HuH-7.5 (cell line): Measurements from ENCODE around the gene NSD2.
"Not testable (repeated sequence)": the region's sequence is repeated elsewhere in the genome, so short reads cannot be mapped to it uniquely, and the experiment has no call there.

Source experiments
- DNase-seq: peaks from one replicate; pipeline ENCODE4 v3.0.0; 2011; ENCODE audit warnings: low spot score

Gene NSD2

DNA sequence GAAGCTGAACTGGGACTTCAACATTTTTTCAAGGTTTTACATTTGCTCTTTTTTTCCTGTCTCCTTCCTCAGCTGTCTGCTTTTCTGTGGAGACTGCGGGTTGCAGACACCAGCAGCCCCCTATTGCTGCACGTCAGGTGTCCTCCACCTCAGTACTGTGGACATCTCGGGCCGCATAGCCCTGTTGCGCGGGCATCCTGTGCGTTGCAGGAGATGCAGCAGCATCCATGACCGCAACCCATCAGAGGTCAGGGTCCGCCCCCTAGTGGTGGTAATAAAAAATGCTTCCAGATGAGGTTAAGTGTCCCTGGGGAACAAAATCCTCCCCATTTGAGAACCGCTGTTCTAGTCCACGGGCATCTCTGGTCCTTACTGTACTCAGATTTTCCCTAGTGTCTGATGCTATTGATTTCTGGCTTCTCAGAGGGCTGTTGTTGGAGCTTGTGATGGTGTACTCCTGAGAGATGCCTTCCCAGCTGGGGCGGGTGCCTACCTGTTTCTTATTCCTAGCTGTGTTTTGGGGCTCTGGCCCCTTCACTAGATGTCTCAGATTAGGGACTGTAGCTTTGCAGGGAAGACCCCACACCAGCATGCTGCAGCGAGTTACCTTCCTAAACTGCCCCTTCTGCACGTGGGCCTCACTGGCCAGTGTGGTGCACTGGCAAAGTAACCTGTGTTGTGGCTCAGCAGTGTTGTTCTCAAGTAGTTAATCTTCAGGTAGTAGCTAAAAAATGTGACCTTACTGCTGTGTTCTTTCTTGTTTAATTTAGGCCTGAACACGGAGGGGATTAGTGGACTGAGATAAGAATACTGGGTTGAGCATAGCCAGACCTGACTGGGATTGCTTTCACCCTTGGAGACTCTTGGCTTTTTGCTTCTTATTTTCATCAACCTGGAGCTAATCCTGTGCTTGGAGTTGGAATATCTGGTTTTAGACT lies 28.2 kb downstream of the NSD2 start:
- DNase-seq = peak; percentile 85

DNA sequence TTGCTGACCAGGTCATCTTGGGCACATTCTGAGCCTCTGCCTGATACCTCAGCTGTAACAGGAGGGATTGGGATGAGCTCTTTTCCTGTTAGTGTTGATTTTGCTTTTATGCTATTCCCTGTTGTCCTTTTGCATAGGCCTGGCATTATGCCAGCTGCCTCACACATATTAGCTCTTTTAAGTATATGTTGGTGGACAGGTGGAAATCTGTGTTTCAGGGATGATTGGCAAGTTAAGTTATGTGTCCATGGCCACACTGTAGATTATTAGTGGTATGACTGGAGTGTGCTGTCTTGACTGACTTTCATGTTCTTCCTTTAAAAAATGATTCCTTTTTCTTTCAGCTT lies 28.9 kb downstream of the NSD2 start:
- DNase-seq = no peak

DNA sequence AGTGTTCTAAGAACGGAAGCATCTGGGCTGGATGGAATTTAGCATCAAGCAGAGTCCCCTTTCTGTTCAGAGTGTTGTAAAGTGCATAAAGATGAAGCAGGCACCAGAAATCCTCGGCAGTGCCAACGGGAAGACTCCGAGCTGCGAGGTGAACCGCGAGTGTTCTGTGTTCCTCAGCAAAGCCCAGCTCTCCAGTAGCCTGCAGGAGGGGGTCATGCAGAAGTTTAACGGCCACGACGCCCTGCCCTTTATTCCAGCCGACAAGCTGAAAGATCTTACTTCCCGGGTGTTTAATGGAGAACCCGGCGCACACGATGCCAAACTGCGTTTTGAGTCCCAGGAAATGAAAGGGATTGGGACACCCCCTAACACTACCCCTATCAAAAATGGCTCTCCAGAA lies 29.4 kb downstream of the NSD2 start:
- no peak for DNase-seq

DNA sequence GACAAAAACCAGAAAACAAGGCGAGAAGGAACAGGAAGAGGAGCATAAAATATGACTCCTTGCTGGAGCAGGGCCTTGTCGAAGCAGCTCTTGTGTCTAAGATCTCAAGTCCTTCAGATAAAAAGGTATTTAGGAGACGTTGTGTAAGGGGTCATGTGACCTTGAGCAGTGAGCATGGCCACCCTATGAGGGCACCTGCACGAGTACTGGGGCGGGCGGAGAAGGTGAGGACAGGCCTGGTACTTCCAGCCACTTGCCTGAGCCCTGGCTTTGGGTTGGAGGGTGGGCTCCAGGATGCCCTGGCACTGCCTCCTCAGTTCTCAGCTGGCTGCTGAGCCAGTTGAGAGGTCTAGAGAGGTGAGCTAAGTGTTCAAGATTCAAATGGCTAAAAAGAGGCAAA lies 29.9 kb downstream of the NSD2 start:
- no peak for DNase-seq

DNA sequence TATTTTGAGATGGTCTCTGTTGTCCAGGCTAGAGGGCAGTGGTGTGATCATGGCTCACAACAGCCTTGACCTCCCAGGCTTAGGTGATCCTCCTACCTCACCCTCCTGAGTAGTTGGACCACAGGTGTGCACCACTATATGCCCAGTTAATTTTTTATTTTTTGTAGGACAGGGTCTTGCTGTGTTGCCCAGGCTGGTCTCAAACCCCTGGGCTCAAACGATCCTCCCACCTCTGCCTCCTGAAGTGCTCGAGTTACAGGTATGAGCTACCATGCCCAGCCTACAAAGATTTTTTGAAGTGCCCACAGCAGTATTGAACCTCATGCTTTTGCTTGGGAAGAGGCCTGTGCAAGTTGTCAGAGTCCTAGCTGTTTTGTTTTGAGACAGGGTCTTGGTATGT lies 31.1 kb downstream of the NSD2 start:
- DNase-seq = no peak

DNA sequence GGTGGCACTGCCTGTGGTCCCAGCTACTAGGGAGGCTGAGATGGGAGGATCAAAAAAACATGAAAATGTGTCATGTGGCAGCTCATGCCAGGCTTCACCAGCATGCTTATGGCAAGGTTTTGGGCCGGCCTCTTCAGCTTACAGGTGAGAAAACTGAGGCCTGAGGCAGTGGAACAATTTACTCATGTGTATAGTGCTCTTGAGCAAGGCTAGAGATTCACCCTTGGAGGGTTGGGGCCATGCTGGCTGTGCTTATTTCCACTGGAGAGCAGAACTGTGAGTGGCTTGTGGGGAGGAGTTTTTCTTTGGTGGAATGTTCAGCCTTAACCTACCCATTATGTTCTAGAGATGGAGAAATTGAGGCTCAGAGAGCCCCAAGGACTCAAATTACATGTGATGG lies 31.8 kb downstream of the NSD2 start:
- no peak for DNase-seq

DNA sequence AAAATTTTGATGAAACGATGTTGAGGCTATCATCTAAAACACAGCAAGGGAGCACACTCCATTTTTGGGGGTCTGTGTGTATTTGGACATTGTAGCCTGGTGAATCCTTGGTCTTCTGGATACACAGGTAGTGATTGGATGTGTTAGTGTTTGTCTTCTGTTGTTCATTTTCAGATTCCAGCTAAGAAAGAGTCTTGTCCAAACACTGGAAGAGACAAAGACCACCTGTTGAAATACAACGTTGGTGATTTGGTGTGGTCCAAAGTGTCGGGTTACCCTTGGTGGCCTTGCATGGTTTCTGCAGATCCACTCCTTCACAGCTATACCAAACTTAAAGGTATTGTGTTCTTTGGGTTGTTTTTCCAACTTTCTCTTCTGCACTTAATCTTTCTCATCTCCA lies 32.8 kb downstream of the NSD2 start:
- no peak for DNase-seq

DNA sequence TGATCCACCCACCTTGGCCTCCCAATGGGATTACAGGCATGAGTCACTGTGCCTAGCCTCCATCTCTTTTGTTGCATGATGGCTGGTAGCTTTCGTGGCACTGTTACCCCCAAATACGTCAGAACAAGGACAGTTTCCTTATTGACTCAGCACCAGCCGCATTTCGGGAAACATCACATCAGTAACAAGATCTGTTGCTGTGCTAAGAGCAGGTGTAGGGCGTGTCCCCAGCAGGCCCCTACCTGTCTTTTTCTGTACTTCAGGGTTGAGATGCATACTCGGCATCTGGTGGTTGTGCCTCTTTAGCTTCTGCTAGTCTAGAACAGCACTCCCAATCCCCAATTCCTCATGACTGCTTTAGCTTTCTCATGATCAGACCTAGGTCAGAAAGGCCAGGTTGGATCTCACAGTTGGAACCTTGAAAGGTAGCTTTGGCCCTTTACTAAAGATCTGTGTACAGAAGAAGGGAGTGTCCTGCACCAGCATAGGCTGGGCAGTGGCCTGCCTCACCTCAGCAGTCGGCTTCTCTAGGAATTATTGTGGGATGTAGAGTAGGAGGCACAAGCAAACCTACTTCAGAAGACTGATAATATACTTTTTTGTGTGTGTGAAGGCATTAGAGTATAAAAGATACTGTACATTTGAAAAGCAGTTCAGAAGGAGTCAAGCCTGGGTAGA lies 36.8 kb downstream of the NSD2 start:
- no peak for DNase-seq

DNA sequence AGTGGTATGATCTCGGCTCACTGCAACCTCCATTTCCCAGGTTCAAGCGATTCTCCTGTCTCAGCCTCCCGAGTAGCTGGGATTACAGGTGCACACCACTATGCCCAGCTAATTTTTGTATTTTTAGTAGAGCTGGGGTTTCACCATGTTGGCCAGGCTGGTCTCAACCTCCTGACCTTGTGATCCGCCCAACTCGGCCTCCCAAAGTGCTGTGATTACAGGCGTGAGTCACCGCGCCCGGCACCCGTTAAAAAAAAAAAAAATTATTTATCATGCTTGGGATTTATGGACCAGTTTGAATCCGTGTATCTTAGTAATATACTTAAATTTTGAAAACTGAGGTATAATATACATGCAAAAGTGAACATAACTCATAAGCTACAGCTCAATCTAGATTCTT lies 38.5 kb downstream of the NSD2 start:
- DNase-seq = not testable (repeated sequence)

DNA sequence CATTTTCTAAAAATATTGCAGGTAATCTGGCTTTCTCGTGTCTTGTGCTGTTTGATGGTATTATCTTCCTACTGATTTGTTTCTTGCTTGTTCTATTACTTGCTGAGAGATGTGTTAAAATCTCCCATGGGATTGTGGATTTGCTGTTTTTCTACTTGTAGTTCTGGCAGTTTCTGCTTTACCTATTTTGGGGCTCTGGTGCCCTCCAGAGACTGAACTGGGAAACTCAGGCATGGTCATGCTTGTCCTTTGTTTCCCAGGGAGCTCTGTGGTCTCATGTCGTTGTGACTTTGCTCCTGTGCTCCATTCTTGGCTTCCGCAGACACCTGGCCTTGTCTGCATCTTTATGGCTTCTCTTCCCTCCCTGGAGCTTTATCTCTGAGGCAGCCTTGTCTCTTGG lies 39.5 kb downstream of the NSD2 start:
- peak; percentile 29 for DNase-seq

DNA sequence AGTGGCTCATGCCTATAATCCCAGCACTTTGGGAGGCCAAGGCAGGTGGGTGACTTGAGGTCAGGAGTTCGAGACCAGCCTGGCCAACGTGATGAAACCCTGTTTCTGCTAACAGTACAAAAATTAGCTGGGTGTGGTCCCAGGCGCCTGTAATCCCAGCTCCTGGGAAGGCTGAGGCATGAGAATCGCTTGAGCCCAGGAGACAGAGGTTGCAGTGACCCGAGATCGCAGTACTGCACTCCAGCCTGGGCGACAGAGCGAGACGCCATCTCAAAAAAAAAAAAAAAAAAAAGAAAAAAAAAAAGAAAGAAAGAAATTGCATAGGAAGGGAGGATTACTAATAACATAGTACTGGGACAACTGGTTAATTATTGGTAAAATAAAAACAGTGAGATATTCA lies 40.1 kb downstream of the NSD2 start:
- DNase-seq = not testable (repeated sequence)

DNA sequence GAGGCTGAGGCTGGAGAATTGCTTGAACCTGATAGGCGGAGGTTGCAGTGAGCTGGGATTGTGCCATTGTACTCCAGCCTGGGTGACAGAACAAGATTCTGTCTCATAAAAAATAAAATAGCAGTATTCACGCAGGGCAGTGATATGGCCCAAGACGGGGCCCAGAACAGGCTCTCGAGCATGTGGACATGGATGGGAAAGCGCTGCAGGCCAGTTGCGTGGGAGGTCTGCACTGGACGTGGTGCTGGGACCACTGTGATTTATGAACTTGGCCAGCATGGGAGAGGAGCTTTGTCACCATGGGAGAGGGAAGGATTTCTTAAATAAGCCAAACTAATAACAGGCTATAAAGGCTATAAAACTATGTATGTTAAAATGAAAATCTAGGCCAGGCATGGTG lies 51.6 kb downstream of the NSD2 start:
- no peak for DNase-seq

DNA sequence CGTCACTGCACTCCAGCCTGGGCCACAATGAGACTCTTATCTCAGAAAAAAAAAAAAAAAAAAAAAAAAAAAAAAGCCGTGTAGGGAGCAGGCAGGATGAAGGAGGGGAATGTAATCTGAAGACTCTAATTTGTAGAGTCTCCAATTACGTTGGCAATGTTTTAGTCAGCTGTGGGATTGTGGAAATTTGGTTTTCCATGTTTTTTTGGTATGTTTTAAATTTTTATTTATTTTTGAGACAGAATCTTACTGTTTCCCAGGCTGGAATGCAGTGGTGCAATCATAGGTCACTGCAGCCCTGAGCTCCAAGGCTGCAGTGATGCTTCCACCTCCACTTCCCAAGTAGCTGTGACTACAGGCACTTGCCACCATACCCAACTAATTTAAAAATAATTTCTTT lies 56.5 kb downstream of the NSD2 start:
- DNase-seq = no peak

DNA sequence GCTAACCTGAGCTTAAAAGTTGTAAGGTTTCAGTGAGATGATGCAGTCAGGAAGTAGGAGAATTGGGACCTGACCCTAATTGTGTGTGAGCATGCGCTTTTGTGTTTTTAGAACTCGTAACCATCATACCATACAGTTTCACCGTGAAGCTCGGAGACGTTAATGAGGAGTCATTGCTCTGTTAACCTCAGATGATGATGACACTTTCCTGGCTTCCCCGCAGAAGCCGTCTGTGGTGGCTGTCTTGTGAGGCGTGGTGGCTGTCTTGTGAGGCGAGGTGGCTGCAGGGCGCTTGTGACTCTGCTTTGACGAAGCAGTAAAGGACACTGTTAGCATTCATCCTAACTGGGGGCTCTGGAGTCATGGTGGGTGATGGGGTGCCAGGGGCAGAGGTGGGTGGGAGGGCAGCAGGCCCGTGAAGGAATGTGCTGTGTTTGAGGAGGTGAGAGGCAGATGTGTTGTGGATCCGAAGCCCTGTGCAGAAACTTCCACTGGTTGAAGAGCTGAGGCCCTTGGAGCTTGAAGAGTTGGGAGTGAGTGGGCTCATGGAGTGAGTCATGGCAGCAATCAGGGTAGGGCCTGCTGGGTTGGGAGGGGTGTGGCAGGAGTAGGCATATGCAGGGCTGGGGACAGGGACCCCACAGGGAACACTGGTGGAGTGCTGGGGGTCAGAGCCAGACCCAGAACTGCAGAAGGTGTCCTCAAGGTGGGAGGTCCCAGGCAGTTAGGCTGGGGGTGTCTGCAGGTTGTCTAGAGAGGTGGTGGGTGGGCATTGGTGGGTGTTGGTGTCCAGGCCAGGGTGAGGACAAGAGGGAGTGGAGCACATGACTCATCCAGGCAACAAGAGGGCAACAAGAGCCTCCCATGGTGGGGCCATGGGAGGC lies 57.4 kb downstream of the NSD2 start:
- DNase-seq = no peak

DNA sequence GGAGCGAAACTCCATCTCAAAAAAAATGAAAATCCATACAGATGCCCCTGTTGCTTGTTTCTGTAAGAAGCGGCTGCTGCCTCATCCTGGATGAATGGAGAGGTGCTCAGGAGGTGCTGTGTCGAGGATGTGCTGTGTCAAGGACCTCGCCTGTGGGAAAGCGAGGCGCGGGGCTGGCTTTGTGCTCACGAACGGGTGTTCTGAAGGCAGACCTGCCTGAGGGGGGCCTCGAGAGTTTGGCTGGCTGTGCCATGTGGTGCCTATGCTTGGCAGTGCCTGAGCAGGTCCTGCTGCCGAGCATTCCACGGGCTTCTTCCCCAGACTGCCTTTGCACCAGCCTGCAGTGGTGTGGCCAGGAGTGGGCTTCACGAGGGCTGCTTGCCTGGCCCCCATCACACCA lies 61.5 kb downstream of the NSD2 start:
- no peak for DNase-seq

DNA sequence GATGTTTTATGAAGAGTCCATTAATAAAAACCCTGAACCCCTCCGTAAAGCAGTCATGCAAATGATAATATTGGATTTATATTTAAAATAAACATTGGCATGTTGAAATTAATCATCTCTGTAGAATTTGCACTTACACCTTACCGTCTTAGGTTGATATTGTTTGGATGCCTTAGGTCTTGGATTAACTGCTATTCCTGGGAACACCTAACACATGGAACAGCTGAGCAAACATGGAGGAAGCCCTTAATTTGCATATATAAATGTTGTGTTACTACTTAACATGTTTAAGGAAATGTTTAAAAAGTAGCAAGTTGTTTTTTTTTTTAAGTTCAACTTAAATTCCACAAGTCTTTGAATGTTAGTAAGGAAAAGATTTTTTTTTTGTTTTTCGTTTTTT lies 62.5 kb downstream of the NSD2 start:
- no peak for DNase-seq

DNA sequence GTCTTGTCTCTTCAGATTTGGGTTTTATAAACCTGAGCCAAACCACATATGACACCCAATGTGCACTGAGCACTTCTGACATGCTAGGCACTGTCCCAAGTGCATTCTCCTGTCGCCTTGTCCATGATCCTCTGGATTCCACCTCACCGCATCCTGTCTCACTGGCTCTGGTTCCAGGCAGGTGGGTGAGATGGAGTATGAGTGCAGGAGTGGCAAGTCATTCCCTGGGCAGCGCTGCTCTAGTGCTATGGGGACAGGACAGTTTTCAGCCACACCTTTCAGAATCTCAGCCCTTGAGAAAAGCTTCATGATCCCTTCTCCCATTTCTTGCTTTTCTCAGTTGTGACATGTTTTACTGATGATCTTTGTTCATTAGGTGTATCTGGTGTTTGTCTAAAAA lies 66.4 kb downstream of the NSD2 start:
- no peak for DNase-seq

DNA sequence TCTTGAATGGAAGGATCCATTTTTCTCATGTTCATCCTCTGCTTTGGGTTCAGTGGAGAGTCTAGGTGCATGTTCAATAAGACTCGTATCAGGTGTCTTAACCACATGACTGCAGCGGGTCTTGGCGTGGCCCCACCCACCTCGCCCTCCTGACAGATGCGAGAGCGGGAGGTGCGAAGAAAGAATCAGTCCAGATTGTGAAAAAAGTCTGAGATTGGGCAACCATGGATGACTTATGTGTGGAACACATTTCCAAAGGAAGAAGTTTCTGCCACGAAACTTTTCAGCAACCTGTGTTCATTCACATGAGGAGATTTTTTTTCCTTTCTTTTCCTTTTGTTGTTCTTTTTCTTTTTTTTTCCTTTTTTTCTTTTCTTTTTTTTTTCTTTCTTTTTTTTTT lies 66.8 kb downstream of the NSD2 start:
- DNase-seq = no peak

DNA sequence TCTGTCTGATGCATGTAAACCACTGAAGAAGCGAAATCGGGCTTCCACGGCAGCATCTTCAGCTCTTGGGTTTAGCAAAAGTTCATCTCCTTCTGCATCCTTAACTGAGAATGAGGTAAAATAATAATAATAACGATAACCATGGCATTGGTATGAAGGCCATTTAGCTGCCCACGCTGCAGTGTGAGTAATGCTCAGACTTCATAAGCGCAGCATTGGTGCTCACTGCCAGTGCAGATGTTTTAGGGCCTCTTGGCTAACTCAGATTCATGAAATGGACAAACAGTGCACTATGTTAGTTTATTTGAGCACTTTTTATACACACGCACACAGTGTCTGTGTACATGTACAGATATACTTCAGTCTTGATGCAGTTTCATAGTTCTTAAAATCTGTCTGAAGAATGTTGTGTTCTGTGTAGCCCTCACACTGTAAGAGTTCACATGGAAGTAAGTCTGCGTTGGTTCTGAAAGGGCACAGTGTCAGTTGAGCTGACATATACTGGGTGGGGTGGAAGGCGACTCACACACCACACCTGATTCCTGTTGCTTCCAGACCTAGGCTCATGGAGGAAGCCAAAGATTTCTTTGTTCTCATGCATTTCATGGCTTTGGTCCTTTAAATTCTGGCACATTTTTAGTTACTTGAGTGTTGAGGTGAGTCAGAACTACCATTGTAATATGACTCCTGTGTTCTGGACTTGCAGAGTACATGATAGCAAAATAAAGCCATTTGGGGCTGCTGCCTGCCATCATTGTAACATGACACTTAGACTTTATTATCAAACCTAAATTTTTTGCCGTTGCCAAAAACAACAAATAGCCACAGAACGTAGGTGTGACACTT lies 68.7 kb downstream of the NSD2 start:
- DNase-seq = no peak

DNA sequence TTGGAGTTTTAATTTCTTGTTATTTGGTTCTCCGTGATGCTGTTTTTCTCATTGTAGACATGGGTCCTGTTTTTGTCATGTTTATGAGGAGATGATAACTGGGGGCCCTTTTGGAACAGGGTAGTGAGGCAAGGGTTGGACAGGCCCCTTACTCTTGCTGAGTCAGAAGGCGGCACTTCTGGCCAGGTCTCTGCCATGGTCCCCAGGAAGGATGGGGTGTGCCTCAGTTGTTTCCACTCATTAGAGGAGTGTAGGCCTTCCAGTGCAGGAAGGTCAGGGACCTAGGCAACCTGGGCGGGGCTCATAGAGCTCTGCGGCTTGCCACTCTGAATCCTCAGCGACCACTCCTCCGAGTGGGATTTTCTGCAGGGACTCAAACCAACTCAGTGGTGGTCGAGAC lies 69.4 kb downstream of the NSD2 start:
- DNase-seq = no peak

DNA sequence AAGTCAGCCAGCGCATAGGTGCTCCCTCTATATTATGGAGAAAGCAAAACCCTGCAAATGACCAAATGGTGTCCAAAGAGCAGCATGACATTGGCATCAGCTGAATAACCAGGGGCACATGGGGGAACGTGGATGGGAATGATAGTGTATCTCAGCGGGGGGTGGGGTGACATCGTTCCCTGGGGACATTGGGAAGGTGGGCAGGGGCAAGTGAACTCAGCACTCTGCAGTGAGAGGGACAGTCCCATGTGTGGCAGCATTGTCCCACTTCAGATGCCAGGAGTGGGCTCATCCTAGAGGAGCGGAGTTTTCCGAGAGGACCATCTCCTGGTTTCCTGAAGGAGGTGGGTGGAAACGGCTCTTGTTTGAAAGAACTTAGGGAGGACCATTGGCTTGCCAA lies 72.7 kb downstream of the NSD2 start:
- no peak for DNase-seq
